ENCODE data around the gene ABCG1. TPM values are rescaled to one million over a fixed set of nuclear protein-coding genes. Genes with fewer than 3 reads are reported as not detected.

The ABCG1 gene
- total RNA-seq, 1 donor from 2014 or later: 21.5 TPM

- intact Hi-C loops (cut with micrococcal nuclease): loop anchor here (1.0 to 2.0 kb wide), 6 partner anchors 21 to 194 kb away; no protein-coding TSS in a partner anchor
Measured at GRCh38 chr21:42338729-42339715, 120.1 kb downstream of the ABCG1 start.

- intact Hi-C loops (cut with micrococcal nuclease): no loop called here
Measured at GRCh38 chr21:42340187-42341050, 121.5 kb downstream of the ABCG1 start.

- intact Hi-C loops (cut with micrococcal nuclease): no loop called here
Measured at GRCh38 chr21:42341776-42342542, 123.0 kb downstream of the ABCG1 start.

- intact Hi-C loops (cut with micrococcal nuclease): no loop called here
Measured at GRCh38 chr21:42343101-42343500, 124.2 kb downstream of the ABCG1 start.

GRCh38 chr21:42343556-42343955 lies 124.6 kb downstream of the ABCG1 start:
- intact Hi-C loops (cut with micrococcal nuclease): no loop called here

- intact Hi-C loops (cut with micrococcal nuclease): no loop called here
Measured at GRCh38 chr21:42343963-42344510, 125.1 kb downstream of the ABCG1 start.

- intact Hi-C loops (cut with micrococcal nuclease): no loop called here
Measured at GRCh38 chr21:42344631-42345030, 125.7 kb downstream of the ABCG1 start.

- intact Hi-C loops (cut with micrococcal nuclease): no loop called here
Measured at GRCh38 chr21:42346441-42346840, 127.5 kb downstream of the ABCG1 start.

Other genes with a start within 250 kb of the ABCG1 start
- gene ZBTB21, start 208.8 kb upstream of the ABCG1 start, total RNA-seq: 14.6 and 16.5 TPM in 2 replicates
- gene UMODL1, start 147.8 kb upstream of the ABCG1 start, total RNA-seq: 0.12 TPM in 1 of 2 replicates, not detected in the other
- not detected in 2 replicates for gene TFF3, start 96.3 kb downstream of the ABCG1 start, total RNA-seq
- not detected in 2 replicates for gene TFF2, start 131.9 kb downstream of the ABCG1 start, total RNA-seq
- gene TFF1, start 147.4 kb downstream of the ABCG1 start, total RNA-seq: not detected in 2 replicates
- 5.8 and 7.8 TPM in 2 replicates for gene TMPRSS3, start 176.9 kb downstream of the ABCG1 start, total RNA-seq
- 75.6 and 76.0 TPM in 2 replicates for gene UBASH3A, start 184.8 kb downstream of the ABCG1 start, total RNA-seq

Data from T-helper 1 cell treated with Interleukin-12 subunit alpha and Interleukin-12 subunit beta and Interleukin-4 antibody, amounts not matched to agents 30 ng/mL and 1 ng/mL, for 36 hours (primary cell).